Measurements from ENCODE around the gene TSEN15.

- TF ChIP-seq CTCF (IDR thresholded peaks at IDR 0.05) (no peak), POLR2A (IDR thresholded peaks at IDR 0.05) (no peak), POLR2AphosphoS5 (IDR thresholded peaks at IDR 0.05) (no peak)
Measured at GRCh38 chr1:184035719-184036516, 15.6 kb upstream of the TSEN15 start.

All from suprapubic skin (tissue), 4 donors.